PC-9 (cell line): ENCODE results near the gene ADCY2.

Experiments used
- EZH2 ChIP-seq: fragments of 200-600 bp; sonication (generic); IDR thresholded peaks from 2 replicates; pipeline ENCODE4 v1.8.0; 2017; ENCODE audit warnings: antibody characterized with exemption, low read depth
- TF ChIP-seq, protein P1 (sequence below): fragments of 200-600 bp; sonication (generic); conservative IDR thresholded peaks from 2 replicates; pipeline ENCODE4 v1.6.1; 2017; ENCODE audit warnings: mixed run types, antibody characterized with exemption, mild to moderate bottlenecking, moderate library complexity

DNA sequence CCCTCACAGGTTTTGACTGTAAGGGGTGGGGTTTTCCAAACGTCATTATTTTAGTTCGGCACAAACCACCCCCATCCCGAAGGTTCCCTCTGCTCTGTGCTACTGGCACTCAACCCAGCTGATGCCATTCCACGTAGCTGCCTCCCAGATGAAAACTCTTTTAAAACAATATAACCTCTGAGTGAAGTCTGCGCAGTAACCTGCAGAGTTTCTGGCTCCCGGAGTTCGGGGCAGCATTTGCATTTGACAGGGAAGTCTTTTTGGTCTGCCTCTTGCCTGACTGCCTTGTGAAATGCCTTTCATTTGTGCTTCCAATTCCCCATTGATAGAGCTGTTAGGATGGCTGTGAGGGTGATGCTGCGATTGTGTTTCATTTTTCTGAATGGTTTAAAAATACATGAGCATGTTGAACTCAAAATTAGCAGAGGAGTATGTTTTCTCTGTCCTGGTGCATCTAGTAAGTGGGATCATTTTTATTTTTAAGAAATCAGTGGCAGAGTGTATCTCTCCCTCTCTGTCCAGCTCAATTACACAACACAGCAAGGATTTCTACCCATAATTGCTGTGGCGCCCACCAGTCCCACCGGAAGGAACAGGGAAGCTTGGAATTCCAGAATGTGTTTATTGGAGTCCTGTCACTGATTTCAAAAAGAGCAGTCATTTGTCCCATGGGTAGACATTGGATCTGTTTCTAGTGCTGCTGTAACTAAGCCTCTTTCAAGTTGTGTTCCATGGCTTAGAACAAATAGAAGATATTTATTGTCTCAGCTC is 24.8 kb downstream of the ADCY2 start:
- TF ChIP-seq, protein P1, sequence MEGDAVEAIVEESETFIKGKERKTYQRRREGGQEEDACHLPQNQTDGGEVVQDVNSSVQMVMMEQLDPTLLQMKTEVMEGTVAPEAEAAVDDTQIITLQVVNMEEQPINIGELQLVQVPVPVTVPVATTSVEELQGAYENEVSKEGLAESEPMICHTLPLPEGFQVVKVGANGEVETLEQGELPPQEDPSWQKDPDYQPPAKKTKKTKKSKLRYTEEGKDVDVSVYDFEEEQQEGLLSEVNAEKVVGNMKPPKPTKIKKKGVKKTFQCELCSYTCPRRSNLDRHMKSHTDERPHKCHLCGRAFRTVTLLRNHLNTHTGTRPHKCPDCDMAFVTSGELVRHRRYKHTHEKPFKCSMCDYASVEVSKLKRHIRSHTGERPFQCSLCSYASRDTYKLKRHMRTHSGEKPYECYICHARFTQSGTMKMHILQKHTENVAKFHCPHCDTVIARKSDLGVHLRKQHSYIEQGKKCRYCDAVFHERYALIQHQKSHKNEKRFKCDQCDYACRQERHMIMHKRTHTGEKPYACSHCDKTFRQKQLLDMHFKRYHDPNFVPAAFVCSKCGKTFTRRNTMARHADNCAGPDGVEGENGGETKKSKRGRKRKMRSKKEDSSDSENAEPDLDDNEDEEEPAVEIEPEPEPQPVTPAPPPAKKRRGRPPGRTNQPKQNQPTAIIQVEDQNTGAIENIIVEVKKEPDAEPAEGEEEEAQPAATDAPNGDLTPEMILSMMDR: no peak
- no peak for TF ChIP-seq EZH2
